ENCODE results near the gene SLC26A11. TPM values are rescaled to one million over a fixed set of nuclear protein-coding genes. Genes with fewer than 3 reads are reported as not detected.
"Not testable (repeated sequence)": the region's sequence is repeated elsewhere in the genome, so short reads cannot be mapped to it uniquely, and the experiment has no call there.

Gene SLC26A11
- total RNA-seq, 1 donor from 2014 or later: 12.2 TPM

- intact Hi-C loops (cut with micrococcal nuclease): no loop called here
Measured at GRCh38 chr17:80237386-80237785, 17.2 kb downstream of the SLC26A11 start.

GRCh38 chr17:80242505-80242904 lies 22.3 kb downstream of the SLC26A11 start:
- intact Hi-C loops (cut with micrococcal nuclease): no loop called here

DNA sequence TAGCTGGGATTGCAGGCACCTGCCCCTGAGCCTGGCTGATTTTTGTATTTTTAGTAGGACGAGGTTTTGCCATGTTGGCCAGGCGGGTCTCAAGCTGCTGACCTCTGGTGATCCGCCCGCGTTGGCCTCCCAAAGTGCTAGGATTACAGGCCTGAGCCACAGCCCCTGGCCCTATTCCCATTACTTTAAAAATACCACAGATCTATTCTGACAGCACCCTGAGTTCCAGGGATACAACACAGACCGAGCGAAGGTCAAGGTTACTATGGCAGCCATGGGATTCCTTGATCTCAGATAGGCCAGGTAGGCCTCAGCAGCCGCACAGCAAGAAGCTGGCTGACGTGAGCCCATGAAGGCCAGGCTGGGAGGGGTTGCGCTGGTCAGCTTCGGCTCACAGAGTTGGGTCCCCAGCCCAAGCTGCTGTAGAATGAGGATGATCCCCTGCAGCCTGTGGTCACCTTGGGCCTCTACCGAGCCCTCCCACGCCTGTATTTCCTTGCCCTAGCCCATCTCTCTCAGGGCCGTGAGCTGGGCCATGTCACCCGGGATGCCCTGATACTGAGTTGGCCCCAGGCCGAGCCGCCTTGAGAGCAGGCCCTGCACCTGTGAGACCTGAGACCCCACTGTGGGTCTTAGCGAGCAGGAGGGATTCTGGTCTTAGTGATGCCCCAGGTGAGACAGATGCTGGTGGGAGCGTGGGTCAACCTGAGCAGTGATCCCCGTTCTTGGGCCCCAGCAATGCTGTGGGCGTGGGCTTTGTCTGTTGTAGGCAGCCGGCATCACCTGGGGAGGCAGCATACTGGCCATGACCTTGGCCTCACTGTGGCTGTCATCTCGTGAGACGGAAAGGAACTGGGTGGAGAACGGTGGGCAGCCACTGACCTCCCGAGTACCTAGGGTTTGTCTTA lies 23.6 kb downstream of the SLC26A11 start:
- intact Hi-C loops (cut with micrococcal nuclease): no loop called here

DNA sequence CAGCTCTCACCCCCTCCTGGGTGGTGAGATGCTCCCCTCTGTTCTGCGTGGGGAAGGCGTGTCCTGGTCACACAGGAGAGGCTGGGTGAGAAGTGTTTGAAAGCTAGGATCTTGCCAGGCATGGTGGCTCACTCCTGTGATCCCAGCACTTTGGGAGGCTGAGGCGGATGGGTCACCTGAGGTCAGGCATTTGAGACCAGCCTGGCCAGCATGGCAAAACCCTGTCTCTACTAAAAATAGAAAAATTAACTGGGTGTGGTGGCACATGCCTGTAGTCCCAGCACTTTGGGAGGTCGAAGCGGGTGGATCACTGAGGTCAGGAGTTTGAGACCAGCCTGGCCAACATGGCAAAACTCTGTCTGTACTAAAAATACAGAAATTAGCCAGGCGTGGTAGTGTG lies 24.2 kb downstream of the SLC26A11 start:
- intact Hi-C loops (cut with micrococcal nuclease): not testable (repeated sequence)

DNA sequence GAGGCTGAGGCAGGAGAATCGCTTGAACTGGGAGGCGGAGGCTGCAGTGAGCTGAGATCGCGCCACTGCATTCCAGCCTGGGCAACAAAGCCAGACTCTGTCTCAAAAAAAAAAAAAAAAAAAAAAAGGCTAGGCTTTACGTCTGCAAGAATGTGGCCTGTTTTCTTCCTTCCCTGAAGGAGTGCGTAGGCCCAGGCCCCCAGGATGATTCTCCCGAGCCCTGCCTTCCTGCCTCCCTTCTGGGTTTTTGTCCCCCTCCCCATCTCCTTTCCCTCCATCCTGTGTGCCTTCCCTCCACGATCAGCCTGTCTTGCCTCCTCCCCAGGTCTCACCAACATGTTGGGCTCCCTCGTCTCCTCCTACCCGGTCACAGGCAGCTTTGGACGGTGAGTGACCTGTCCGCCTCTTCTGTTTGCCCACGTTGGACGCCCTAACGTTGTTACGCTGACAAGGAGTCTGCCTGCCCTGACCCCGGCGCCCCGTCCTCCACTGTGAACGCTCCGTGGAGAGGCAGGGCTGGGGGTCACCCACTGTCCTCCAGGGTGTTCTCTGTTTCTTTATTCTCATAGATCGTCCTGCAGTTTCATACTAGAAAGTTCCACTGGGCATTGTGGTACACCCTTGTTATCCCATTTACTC lies 24.8 kb downstream of the SLC26A11 start:
- intact Hi-C loops (cut with micrococcal nuclease): no loop called here

- intact Hi-C loops (cut with micrococcal nuclease): no loop called here
Measured at GRCh38 chr17:80245566-80246265, 25.5 kb downstream of the SLC26A11 start.

DNA sequence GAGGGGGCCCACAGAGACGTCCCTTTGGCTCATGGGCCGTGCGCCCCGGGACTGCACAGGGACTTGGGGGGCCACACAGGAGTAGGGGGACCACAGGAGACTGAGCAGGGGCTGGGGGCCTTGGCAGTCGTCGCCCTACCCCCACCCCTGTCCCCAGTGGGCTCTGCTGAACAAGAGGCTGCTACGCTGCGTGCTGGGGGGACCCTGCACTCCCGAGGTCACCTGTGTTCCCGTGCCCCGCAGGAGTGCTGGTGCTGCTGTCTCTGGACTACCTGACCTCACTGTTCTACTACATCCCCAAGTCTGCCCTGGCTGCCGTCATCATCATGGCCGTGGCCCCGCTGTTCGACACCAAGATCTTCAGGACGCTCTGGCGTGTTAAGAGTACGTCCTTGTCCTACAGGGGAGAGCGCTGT lies 26.0 kb downstream of the SLC26A11 start:
- intact Hi-C loops (cut with micrococcal nuclease): no loop called here

DNA sequence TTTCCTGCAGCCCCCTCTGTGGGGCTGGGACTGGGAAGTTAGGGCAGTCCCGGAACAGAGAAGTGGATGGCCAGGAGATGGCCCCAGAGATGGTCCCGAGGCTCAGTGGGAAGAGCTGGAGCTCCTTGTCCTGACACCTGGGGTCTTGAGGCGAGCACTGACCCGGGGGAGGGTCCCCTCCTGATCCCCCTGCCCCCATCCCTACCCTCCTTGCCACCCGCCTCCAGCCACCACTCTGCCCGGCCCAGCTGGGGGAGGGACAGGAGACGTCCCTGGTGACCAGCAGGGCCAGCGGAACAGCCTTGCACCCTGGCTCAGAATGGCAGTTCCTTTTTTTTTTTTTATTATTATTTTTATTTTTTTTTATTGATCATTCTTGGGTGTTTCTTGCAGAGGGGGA lies 26.5 kb downstream of the SLC26A11 start:
- intact Hi-C loops (cut with micrococcal nuclease): no loop called here

DNA sequence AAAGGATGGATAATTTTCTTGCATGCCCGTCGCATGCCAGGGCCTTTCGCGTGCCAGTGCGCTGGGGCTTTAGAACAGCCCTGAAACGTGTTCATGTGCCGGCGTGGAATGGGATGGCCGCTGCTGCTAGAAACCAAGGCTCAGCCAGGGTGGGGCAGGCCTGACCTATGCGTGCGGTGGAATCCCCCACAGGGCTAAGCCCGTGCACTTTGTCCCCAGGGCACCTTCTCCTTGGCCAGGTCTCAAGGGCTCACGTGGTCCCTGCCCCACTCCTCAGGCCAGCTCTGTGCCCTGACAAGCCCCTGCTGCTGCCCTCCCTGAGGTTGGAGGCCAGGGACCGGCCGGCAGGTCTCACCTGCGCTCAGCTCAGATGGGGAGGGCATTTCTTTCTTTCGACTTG lies 27.3 kb downstream of the SLC26A11 start:
- intact Hi-C loops (cut with micrococcal nuclease): no loop called here

DNA sequence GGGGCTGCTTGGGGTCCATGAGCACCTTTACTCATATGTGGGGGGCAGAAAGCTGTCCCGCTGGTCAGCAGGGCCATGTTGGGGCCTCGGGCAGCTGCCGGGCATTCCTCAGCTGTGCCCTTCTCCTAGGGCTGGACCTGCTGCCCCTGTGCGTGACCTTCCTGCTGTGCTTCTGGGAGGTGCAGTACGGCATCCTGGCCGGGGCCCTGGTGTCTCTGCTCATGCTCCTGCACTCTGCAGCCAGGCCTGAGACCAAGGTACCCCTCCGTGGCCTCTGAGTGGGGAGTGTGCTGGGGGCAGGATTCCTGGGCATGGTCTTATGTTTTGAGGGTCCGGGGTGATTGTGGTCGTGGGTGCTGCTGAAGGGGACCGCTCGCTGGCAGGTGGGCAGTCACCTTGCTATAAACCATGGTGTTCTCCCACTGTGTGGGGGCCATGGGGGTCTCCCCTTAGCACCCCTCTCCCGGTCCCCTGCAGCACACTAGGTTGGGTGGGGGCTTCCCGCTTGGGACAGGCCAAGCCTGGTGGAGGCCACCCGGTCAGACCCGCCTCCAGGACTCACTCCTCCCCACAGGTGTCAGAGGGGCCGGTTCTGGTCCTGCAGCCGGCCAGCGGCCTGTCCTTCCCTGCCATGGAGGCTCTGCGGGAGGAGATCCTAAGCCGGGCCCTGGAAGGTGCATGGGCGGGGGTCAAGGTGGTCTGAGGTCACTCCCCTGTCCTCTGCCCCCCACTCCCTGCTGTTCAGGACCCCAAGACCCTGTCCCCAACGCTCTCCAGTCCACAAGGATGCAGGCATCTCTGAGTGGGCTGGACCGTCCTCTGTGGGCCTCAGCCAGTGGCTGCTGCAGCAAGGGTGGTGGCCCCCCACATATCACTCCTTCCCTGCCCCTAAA lies 28.0 kb downstream of the SLC26A11 start:
- intact Hi-C loops (cut with micrococcal nuclease): no loop called here

- intact Hi-C loops (cut with micrococcal nuclease): no loop called here
Measured at GRCh38 chr17:80248894-80249710, 28.9 kb downstream of the SLC26A11 start.

- intact Hi-C loops (cut with micrococcal nuclease): loop anchor here (2.0 kb wide), 2 partner anchors 151 to 215 kb away; partner anchors contain the start of genes CCDC40 and GAA
Measured at GRCh38 chr17:80251966-80252365, 31.7 kb downstream of the SLC26A11 start.

DNA sequence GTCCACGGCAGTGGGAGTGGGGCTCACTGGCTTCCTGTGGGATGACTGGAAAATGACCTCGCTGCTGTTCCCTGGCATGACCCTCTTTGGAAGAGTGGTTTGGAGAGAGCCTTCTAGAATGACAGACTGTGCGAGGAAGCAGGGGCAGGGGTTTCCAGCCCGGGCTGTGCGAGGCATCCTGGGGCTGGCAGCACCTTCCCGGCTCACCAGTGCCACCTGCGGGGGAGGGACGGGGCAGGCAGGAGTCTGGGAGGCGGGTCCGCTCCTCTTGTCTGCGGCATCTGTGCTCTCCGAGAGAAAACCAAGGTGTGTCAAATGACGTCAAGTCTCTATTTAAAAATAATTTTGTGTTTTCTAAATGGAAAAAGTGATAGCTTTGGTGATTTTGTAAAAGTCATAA lies 32.6 kb downstream of the SLC26A11 start:
- intact Hi-C loops (cut with micrococcal nuclease): loop anchor here (1.0 to 2.0 kb wide), 4 partner anchors 57 to 216 kb away; partner anchors contain the start of genes CCDC40 and GAA

DNA sequence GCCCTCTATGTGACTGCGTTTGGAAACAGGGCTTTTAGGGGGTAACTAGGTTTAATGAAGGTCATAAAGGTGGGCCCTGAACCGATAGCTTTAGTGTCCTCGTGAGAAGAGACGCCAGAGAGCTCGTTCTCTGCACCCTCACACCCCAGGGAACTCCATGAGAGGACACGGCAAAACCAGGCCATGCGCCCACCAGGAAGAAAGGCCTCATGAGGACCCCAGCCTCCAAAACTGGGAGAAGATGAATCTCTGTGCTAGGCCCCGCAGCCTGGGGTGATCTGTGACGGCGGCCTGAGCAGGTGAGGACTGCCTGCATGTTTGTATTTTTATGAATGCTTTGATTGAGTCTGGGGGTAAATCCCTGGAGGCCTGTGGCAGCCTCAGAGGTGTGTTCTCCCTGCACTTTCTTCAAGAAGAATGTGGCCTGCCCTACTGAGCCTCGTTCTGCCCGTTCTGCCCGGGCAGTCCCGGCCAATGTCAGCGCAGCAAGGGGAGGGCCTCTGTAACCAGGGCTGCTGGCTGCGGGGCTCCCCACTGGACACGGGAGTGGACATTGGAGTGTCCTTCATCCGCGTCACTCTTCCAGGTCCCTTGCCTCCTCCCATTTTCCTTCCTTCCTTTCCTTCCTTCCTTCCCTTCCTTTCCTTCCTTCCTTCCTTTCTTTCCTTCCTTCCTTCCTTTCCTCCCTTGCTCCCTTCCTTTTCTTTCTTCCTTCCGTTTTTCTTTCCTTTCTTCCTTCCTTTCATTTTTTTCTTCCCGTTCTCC lies 33.6 kb downstream of the SLC26A11 start:
- intact Hi-C loops (cut with micrococcal nuclease): loop anchor here (1.0 to 2.0 kb wide), 6 partner anchors 35 to 257 kb away; partner anchors contain the start of genes CCDC40 and GAA

GRCh38 chr17:80254396-80255251 lies 34.4 kb downstream of the SLC26A11 start:
- intact Hi-C loops (cut with micrococcal nuclease): loop anchor here (1.0 to 2.0 kb wide), 4 partner anchors 9 to 258 kb away; partner anchors contain the start of gene EIF4A3

DNA sequence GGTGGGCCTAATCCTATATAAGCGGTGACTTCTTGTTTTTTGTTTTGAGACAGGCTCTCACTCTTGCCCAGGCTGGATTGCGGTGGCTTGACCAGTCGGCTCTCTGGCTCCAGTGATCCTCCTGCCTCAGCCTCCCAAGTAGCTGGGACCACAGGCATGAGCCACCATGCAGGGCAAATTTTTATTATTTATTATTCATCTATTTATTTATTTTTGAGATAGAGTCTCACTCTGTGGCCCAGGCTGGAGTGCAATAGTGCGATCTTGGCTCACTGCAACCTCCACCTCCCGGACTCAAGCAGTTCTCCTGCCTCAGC lies 35.8 kb downstream of the SLC26A11 start:
- intact Hi-C loops (cut with micrococcal nuclease): no loop called here

GRCh38 chr17:80257716-80258213 lies 37.5 kb downstream of the SLC26A11 start:
- intact Hi-C loops (cut with micrococcal nuclease): no loop called here

DNA sequence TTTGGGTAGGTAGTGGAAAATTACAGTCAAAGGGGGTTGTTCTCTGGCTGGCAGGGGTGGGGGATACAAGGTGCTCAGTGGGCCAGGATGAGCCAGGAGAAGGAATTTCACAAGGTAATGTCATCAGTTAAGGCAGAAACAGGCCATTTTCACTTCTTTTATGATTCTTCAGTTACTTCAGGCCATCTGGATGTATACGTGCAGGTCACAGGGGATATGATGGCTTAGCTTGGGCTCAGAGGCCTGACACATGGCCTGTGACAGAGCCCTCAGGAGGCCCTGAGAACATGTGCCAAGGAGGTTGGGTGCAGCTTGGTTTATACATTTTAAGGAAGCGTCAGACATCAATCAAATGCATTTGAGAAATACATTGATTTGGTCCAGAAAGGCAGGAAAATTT lies 38.1 kb downstream of the SLC26A11 start:
- intact Hi-C loops (cut with micrococcal nuclease): not testable (repeated sequence)

Data from T-helper 1 cell treated with Interleukin-12 subunit alpha and Interleukin-12 subunit beta and Interleukin-4 antibody, amounts not matched to agents 30 ng/mL and 1 ng/mL, for 36 hours (primary cell).